ENCODE results near the gene CUL2.

GRCh38 chr10:34994565-34995142 lies 95.5 kb downstream of the CUL2 start:
- TF ChIP-seq CTCF (IDR thresholded peaks at IDR 0.05) (peak; percentile 52 to 92 (median 79)), POLR2A (IDR thresholded peaks at IDR 0.05) (no peak)
